SK-N-SH (cell line): Measurements from ENCODE around the gene ERICH6. TPM values are rescaled to one million over a fixed set of nuclear protein-coding genes. Genes with fewer than 3 reads are reported as not detected.

Source experiments
- CTCF ChIA-PET: fragments of 300-600, 350-600 bp; formaldehyde crosslinking; extraction: SDS; loops from one replicate; lab custom pipeline; 2021; lab: Yijun Ruan, JAX
- POLR2A ChIA-PET: fragments of 350-600 bp; sonication (Branson Sonifier 250); formaldehyde crosslinking; extraction: SDS; loops from one replicate; lab custom pipeline; 2020; ENCODE audit warnings: antibody characterized with exemption, inconsistent platforms; lab: Yijun Ruan, JAX
- DNase-seq: peaks from one replicate; pipeline ENCODE4 v3.0.0; 2012
- H2AFZ ChIP-seq: fragments of 200-600 bp; sonication (generic); 2 replicates; pipeline ENCODE4 v1.8.1; 2016; ENCODE audit warnings: antibody characterized with exemption, mild to moderate bottlenecking, low read depth
- H3F3A ChIP-seq: fragments of 200-600 bp; sonication (generic); replicated peaks from 2 replicates; pipeline ENCODE3; 2016; ENCODE audit warnings: antibody characterized with exemption, mild to moderate bottlenecking; ENCODE audit not compliant: insufficient read depth
- H3K27ac ChIP-seq, 2 experiments: fragments of 200-500 bp in 1 of 2; fragments of 200-600 bp in 1 of 2; sonication (Bioruptor generic) in 1 of 2; sonication (generic), shearing (Covaris generic) in 1 of 2; 2 replicates each; pipeline versions ENCODE4 v1.5.1 to v1.6.1; 2014 to 2016; ENCODE audit warnings: low read depth in 2 of 2, inconsistent platforms in 1 of 2, low read length in 1 of 2, mild to moderate bottlenecking in 1 of 2, mixed read lengths in 1 of 2
- H3K27me3 ChIP-seq: fragments of 200-600 bp; sonication (generic), shearing (Covaris generic); 2 replicates; pipeline ENCODE4 v1.6.1; 2016; ENCODE audit warnings: mixed run types; ENCODE audit not compliant: insufficient read depth
- H3K36me3 ChIP-seq, 2 experiments: fragments of 200-500 bp in 1 of 2; fragments of 200-600 bp in 1 of 2; sonication (Bioruptor generic) in 1 of 2; sonication (generic) in 1 of 2; replicated peaks in 1 of 2; 2 replicates each; pipeline versions ENCODE3 to v1.5.1; 2014 to 2016; ENCODE audit warnings: low read length in 1 of 2, mild to moderate bottlenecking in 1 of 2; ENCODE audit not compliant: insufficient read depth in 2 of 2, control insufficient read depth in 1 of 2
- H3K4me1 ChIP-seq, 2 experiments: fragments of 200-500 bp in 1 of 2; fragments of 200-600 bp in 1 of 2; sonication (Bioruptor generic) in 1 of 2; sonication (generic), shearing (Covaris generic) in 1 of 2; 2 replicates each; pipeline versions ENCODE4 v1.5.1 to v1.6.1; 2014 to 2016; ENCODE audit warnings: low read depth in 1 of 2, low read length in 1 of 2, mixed run types in 1 of 2; ENCODE audit not compliant: insufficient read depth in 2 of 2, control insufficient read depth in 1 of 2
- H3K4me2 ChIP-seq: fragments of 200-600 bp; sonication (generic), shearing (Covaris generic); 2 replicates; pipeline ENCODE4 v1.6.1; 2017; ENCODE audit warnings: mixed run types
- H3K4me3 ChIP-seq, 2 experiments: fragments of 200-500 bp in 1 of 2; fragments of 200-600 bp in 1 of 2; sonication (Bioruptor generic) in 1 of 2; sonication (generic), shearing (Covaris generic) in 1 of 2; 2 replicates each; pipeline versions ENCODE4 v1.5.1 to v1.8.1; 2014 to 2016; ENCODE audit warnings: low read depth in 2 of 2, inconsistent platforms in 1 of 2, low read length in 1 of 2, mild to moderate bottlenecking in 1 of 2, mixed read lengths in 1 of 2, moderate library complexity in 1 of 2
- H3K79me2 ChIP-seq: fragments of 200-600 bp; sonication (generic); 2 replicates; pipeline ENCODE4 v1.8.1; 2017; ENCODE audit warnings: mild to moderate bottlenecking; ENCODE audit not compliant: insufficient read depth
- H3K9ac ChIP-seq: fragments of 200-600 bp; sonication (generic); 2 replicates; pipeline ENCODE4 v1.6.1; 2017; ENCODE audit warnings: mixed run types
- H3K9me2 ChIP-seq: fragments of 200-600 bp; sonication (generic); 2 replicates; pipeline ENCODE4 v1.6.1; 2017; ENCODE audit warnings: mixed run types
- H3K9me3 ChIP-seq: fragments of 200-600 bp; sonication (generic); 2 replicates; pipeline ENCODE4 v1.6.1; 2017; ENCODE audit warnings: mixed run types, mild to moderate bottlenecking, moderate library complexity
- H4K20me1 ChIP-seq: fragments of 200-600 bp; sonication (generic); 2 replicates; pipeline ENCODE4 v1.6.1; 2017; ENCODE audit warnings: mild to moderate bottlenecking, mixed run types; ENCODE audit not compliant: insufficient read depth
- ELF1 ChIP-seq: IDR thresholded peaks from 2 replicates; pipeline ENCODE4 v1.4.0; 2012
- EP300 ChIP-seq, 2 experiments: IDR thresholded peaks; 2 replicates each; pipeline versions ENCODE4 v1.4.0 to v1.6.1; 2012; ENCODE audit warnings: borderline replicate concordance in 1 of 2, low read depth in 1 of 2, low read length in 1 of 2
- FOXJ3 ChIP-seq: sonication (generic); formaldehyde crosslinking; IDR thresholded peaks from 2 replicates; pipeline ENCODE4 v1.5.1; 2020; ENCODE audit warnings: mild to moderate bottlenecking, missing genetic modification reagents
- GATA2 ChIP-seq: sonication (generic); formaldehyde crosslinking; IDR thresholded peaks from 2 replicates; pipeline ENCODE4 v1.5.0; 2020; ENCODE audit warnings: mild to moderate bottlenecking, missing genetic modification reagents
- IRF3 ChIP-seq: fragments of 150-350 bp; IDR thresholded peaks from 2 replicates; pipeline ENCODE4 v1.6.1; 2016; ENCODE audit warnings: mild to moderate bottlenecking, low read depth, low read length
- JUND ChIP-seq: IDR thresholded peaks from 2 replicates; pipeline ENCODE4 v1.4.0; 2012
- MXI1 ChIP-seq: IDR thresholded peaks from 2 replicates; pipeline ENCODE4 v1.6.1; 2012; ENCODE audit warnings: mild to moderate bottlenecking, low read depth, low read length, improper control_type of control experiment
- TAF1 ChIP-seq: IDR thresholded peaks from 2 replicates; pipeline ENCODE4 v1.6.1; 2012; ENCODE audit warnings: low read depth, mild to moderate bottlenecking, low read length, moderate library complexity, borderline replicate concordance
- USF1 ChIP-seq: IDR thresholded peaks from 2 replicates; pipeline ENCODE4 v1.4.0; 2012; ENCODE audit warnings: low read depth, borderline replicate concordance
- WGBS: methylation state at CpG from one replicate; pipeline ENCODE4 v1.1.6; 2017; ENCODE audit warnings: low lambda C conversion rate; 5-methylcytosine and 5-hydroxymethylcytosine counted together
- polyA plus RNA-seq, 3 experiments: library from polyadenylated mRNA; depleted of rRNA; stranded (reverse); fragments of >200 nt; gene quantifications; 2 replicates each; pipeline ENCODE4 v1.2.3, GENCODE V29; 2012
- TF ChIP-seq, protein P1 (sequence below): IDR thresholded peaks from 2 replicates; pipeline ENCODE4; 2012
- TF ChIP-seq, protein P2 (sequence below): fragments of 200-600 bp; sonication (generic); IDR thresholded peaks from 2 replicates; pipeline ENCODE4 v1.6.1; 2017; ENCODE audit warnings: antibody characterized with exemption, mild to moderate bottlenecking, moderate library complexity
- TF ChIP-seq, protein P3 (sequence below): fragments of 150-350 bp; IDR thresholded peaks from 2 replicates; pipeline ENCODE4 v1.6.1; 2017; ENCODE audit warnings: antibody characterized with exemption, low read length, low read depth, borderline replicate concordance
- TF ChIP-seq, protein P4 (sequence below): IDR thresholded peaks from 2 replicates; pipeline ENCODE4 v1.4.0; 2012; ENCODE audit warnings: low read depth, borderline replicate concordance

ERICH6 gene
- polyA plus RNA-seq, 1 of the 3 experiments (the other 2 are of a cell fraction): 0.08 TPM

DNA sequence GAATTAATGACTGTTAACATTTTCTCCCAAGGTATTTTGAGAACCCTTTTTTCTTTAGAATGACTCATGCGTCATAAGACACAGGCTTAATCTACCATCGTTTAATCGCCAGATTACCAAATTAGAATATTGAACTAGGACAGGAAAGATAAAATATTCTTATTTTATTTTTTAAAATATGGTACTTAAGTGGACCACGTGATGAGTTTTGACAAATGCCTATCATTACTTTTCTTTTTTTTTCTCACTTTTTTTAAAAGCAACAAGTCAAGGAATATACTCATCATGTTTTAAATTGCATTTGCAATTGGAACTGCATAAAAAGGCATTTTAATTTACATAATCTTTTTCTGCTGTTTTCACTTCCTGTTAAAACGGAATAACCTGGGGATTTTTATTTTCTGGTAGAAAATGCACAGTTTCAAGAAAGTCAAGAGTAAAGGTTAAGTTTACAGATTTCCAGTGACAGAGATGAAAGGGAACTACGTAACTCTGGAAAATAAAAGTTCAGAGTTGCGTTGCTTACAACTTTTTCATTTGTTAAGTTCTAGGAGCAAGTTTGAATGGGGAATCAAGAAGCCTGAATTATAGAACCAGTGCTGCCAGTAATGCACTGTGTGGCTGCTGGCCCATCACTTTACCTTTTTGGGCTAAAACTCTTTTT lies 35.6 kb upstream of the ERICH6 start:
- CTCF ChIA-PET: no interaction called here
- Histone ChIP-seq H3K9me3 (no peaks in the 10 kb centered on the region), H2AFZ (no peak overlapping the region), H3K4me3 (no peak overlapping the region), H3K4me2 (no peak overlapping the region), H3K79me2 (peaks cover 26% of the 10 kb centered on the region), H3K4me1 (peaks cover 3 to 33% of the 10 kb centered on the region in 2 experiments; a peak in 3 of 4 replicates), H3F3A (no peaks in the 10 kb centered on the region), H3K27me3 (no peaks in the 10 kb centered on the region), H4K20me1 (peaks cover 17% of the 10 kb centered on the region), H3K27ac (no peak overlapping the region), H3K36me3 (peaks cover 9 to 17% of the 10 kb centered on the region in 2 experiments), H3K9ac (no peak overlapping the region), H3K9me2 (no peaks in the 10 kb centered on the region)
- WGBS: 93% methylated on average over 7 of the region's 7 CpGs
- TF ChIP-seq EP300 (IDR thresholded peaks at IDR 0.05; ENCODE audit: borderline replicate concordance in 1 of 2, low read depth in 1 of 2, low read length in 1 of 2) (no peak), JUND (no peak), TAF1 (no peak), FOXJ3 (CRISPR knock-in tag) (no peak), IRF3 (no peak), ELF1 (no peak), GATA2 (CRISPR knock-in tag) (no peak), MXI1 (no peak), USF1 (no peak)
- TF ChIP-seq, protein P1, sequence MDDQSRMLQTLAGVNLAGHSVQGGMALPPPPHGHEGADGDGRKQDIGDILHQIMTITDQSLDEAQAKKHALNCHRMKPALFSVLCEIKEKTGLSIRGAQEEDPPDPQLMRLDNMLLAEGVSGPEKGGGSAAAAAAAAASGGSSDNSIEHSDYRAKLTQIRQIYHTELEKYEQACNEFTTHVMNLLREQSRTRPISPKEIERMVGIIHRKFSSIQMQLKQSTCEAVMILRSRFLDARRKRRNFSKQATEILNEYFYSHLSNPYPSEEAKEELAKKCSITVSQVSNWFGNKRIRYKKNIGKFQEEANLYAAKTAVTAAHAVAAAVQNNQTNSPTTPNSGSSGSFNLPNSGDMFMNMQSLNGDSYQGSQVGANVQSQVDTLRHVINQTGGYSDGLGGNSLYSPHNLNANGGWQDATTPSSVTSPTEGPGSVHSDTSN: no peak
- TF ChIP-seq, protein P2, sequence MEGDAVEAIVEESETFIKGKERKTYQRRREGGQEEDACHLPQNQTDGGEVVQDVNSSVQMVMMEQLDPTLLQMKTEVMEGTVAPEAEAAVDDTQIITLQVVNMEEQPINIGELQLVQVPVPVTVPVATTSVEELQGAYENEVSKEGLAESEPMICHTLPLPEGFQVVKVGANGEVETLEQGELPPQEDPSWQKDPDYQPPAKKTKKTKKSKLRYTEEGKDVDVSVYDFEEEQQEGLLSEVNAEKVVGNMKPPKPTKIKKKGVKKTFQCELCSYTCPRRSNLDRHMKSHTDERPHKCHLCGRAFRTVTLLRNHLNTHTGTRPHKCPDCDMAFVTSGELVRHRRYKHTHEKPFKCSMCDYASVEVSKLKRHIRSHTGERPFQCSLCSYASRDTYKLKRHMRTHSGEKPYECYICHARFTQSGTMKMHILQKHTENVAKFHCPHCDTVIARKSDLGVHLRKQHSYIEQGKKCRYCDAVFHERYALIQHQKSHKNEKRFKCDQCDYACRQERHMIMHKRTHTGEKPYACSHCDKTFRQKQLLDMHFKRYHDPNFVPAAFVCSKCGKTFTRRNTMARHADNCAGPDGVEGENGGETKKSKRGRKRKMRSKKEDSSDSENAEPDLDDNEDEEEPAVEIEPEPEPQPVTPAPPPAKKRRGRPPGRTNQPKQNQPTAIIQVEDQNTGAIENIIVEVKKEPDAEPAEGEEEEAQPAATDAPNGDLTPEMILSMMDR: no peak
- TF ChIP-seq, protein P3, sequence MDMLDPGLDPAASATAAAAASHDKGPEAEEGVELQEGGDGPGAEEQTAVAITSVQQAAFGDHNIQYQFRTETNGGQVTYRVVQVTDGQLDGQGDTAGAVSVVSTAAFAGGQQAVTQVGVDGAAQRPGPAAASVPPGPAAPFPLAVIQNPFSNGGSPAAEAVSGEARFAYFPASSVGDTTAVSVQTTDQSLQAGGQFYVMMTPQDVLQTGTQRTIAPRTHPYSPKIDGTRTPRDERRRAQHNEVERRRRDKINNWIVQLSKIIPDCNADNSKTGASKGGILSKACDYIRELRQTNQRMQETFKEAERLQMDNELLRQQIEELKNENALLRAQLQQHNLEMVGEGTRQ: no peak
- TF ChIP-seq, protein P4, sequence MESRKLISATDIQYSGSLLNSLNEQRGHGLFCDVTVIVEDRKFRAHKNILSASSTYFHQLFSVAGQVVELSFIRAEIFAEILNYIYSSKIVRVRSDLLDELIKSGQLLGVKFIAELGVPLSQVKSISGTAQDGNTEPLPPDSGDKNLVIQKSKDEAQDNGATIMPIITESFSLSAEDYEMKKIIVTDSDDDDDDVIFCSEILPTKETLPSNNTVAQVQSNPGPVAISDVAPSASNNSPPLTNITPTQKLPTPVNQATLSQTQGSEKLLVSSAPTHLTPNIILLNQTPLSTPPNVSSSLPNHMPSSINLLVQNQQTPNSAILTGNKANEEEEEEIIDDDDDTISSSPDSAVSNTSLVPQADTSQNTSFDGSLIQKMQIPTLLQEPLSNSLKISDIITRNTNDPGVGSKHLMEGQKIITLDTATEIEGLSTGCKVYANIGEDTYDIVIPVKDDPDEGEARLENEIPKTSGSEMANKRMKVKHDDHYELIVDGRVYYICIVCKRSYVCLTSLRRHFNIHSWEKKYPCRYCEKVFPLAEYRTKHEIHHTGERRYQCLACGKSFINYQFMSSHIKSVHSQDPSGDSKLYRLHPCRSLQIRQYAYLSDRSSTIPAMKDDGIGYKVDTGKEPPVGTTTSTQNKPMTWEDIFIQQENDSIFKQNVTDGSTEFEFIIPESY: no peak
- POLR2A ChIA-PET: no interaction called here
- no peak for DNase-seq
